K562 (cell line): ENCODE results near the gene TMPRSS7. TPM values are rescaled to one million over a fixed set of nuclear protein-coding genes. Genes with fewer than 3 reads are reported as not detected.

ENCODE experiments used
- ATAC-seq: fragments of 200-7000 bp; cut with Tn5 transposase; 3 replicates; pipeline ENCODE4 v1.9.1; 2020; ENCODE audit warnings: moderate library complexity
- BruUV-seq: library from RNA; stranded (reverse); fragments of 400-500 nt; replicated peaks from 2 replicates; lab custom pipeline; 2021; lab: Mats Ljungman, UMichigan
- CTCF ChIA-PET: fragments of 300-600 bp; formaldehyde crosslinking; extraction: SDS; loops from one replicate; lab custom pipeline; 2021; ENCODE audit warnings: low intra/inter-chr PET ratio; lab: Yijun Ruan, JAX
- POLR2A ChIA-PET: fragments of 300-600, 350-650 bp; sonication (Branson Sonifier 250); formaldehyde crosslinking; extraction: SDS; loops from one replicate; lab custom pipeline; 2021; ENCODE audit warnings: antibody characterized with exemption, inconsistent platforms; lab: Yijun Ruan, JAX
- DNase-seq, 4 experiments: peaks; one replicate each; pipeline versions ENCODE4 v3.0.0 to v3.0.0-alpha.2; 2011 to 2018; ENCODE audit warnings: low spot score in 3 of 4, mixed read lengths in 3 of 4; ENCODE audit errors: extremely low read depth in 1 of 4
- FAIRE-seq: peaks from 2 replicates; lab custom pipeline; 2011; peaks lifted over from hg19 to GRCh38; lab: Jason Lieb, UNC
- H2AFZ ChIP-seq: 2 replicates; pipeline ENCODE4 v1.6.0; 2011; ENCODE audit warnings: low read depth, low read length, control low read depth, inconsistent platforms
- H3K27ac ChIP-seq: fragments of 200-600 bp; 3 replicates; pipeline ENCODE4 v1.8.0; 2011; ENCODE audit warnings: low read depth, mild to moderate bottlenecking, control low read depth, inconsistent platforms, low read length, moderate library complexity, mixed read lengths; ENCODE audit errors: extremely low read depth
- H3K27me3 ChIP-seq, 2 experiments: fragments of 300-600 bp in 1 of 2; 2 replicates in 1 of 2; 3 replicates in 1 of 2; pipeline versions ENCODE4 v1.6.0 to v1.8.0; 2011; ENCODE audit warnings: inconsistent platforms in 2 of 2, low read length in 2 of 2, mild to moderate bottlenecking in 1 of 2, mixed read lengths in 1 of 2, moderate library complexity in 1 of 2; ENCODE audit not compliant: control insufficient read depth in 2 of 2, insufficient read depth in 2 of 2
- H3K36me3 ChIP-seq: fragments of 300-600 bp; 3 replicates; pipeline ENCODE4 v1.8.0; 2011; ENCODE audit warnings: mild to moderate bottlenecking, low read length, inconsistent platforms; ENCODE audit not compliant: control insufficient read depth, insufficient read depth
- H3K4me1 ChIP-seq, 2 experiments: fragments of 200-600 bp in 1 of 2; replicated peaks in 1 of 2; 2 replicates in 1 of 2; 3 replicates in 1 of 2; pipeline versions ENCODE4 v1.5.1 to v1.8.0; 2011; ENCODE audit warnings: inconsistent platforms in 2 of 2, low read length in 2 of 2, mild to moderate bottlenecking in 1 of 2, mixed read lengths in 1 of 2, moderate library complexity in 1 of 2; ENCODE audit not compliant: control insufficient read depth in 2 of 2, insufficient read depth in 2 of 2
- H3K4me2 ChIP-seq: 2 replicates; pipeline ENCODE4 v1.6.1; 2011; ENCODE audit warnings: low read length, control low read depth, inconsistent platforms, mixed read lengths; ENCODE audit not compliant: insufficient read depth
- H3K4me3 ChIP-seq: fragments of 200-600 bp; sonication (generic), shearing (Covaris generic); 2 replicates; pipeline ENCODE4 v1.5.1; 2016; ENCODE audit warnings: control low read depth, inconsistent platforms
- H3K79me2 ChIP-seq: fragments of 200-600 bp; 3 replicates; pipeline ENCODE4 v1.8.0; 2011; ENCODE audit warnings: low read length, inconsistent platforms; ENCODE audit not compliant: control insufficient read depth, insufficient read depth
- H3K9ac ChIP-seq, 2 experiments: 2 replicates each; pipeline versions ENCODE4 v1.6.0 to v1.6.1; 2011; ENCODE audit warnings: low read depth in 2 of 2, low read length in 2 of 2, control low read depth in 1 of 2, inconsistent platforms in 1 of 2, mild to moderate bottlenecking in 1 of 2, mixed read lengths in 1 of 2; ENCODE audit not compliant: insufficient read depth in 1 of 2
- H3K9me1 ChIP-seq: one replicate; pipeline ENCODE4 v1.6.0; 2011; ENCODE audit warnings: inconsistent platforms, mild to moderate bottlenecking, low read length, moderate library complexity; ENCODE audit not compliant: control insufficient read depth, insufficient read depth
- H3K9me3 ChIP-seq: replicated peaks from 2 replicates; pipeline ENCODE4 v1.5.1; 2011; ENCODE audit warnings: low read depth, low read length, inconsistent platforms; ENCODE audit not compliant: control insufficient read depth, insufficient read depth
- H4K20me1 ChIP-seq: replicated peaks from 2 replicates; pipeline ENCODE4 v1.6.1; 2011; ENCODE audit warnings: low read length, inconsistent platforms, mixed read lengths; ENCODE audit not compliant: control insufficient read depth, insufficient read depth
- ASH1L ChIP-seq: fragments of 450-650 bp; IDR thresholded peaks from 2 replicates; pipeline ENCODE4 v1.6.1; 2018; ENCODE audit warnings: borderline replicate concordance, mild to moderate bottlenecking, low read depth; ENCODE audit not compliant: partially characterized antibody
- HEY1 ChIP-seq: fragments of 250-450 bp; sonication (Bioruptor Pico); IDR thresholded peaks from 2 replicates; pipeline ENCODE4 v1.5.0; 2020; ENCODE audit warnings: mild to moderate bottlenecking, moderate library complexity, borderline replicate concordance
- MTF1 ChIP-seq: fragments of 250-450 bp; sonication (Bioruptor Pico); IDR thresholded peaks from 2 replicates; pipeline ENCODE4 v1.9.0; 2021; ENCODE audit warnings: moderate library complexity, mild to moderate bottlenecking, inconsistent platforms, borderline replicate concordance
- NBN ChIP-seq: fragments of 450-650 bp; IDR thresholded peaks from 2 replicates; pipeline ENCODE4 v1.6.1; 2016; ENCODE audit warnings: low read depth, mild to moderate bottlenecking
- PATZ1 ChIP-seq: fragments of 250-450 bp; sonication (Bioruptor Pico); IDR thresholded peaks from 2 replicates; pipeline ENCODE4 v1.5.0; 2020; ENCODE audit warnings: mild to moderate bottlenecking, borderline replicate concordance
- POLR2G ChIP-seq: fragments of 200-400 bp; formaldehyde crosslinking; IDR thresholded peaks from 2 replicates; pipeline ENCODE4 v1.6.1; 2017; ENCODE audit warnings: low read depth, mild to moderate bottlenecking, antibody characterized with exemption, low read length, moderate library complexity
- RCOR1 ChIP-seq, 2 experiments: IDR thresholded peaks; 2 replicates each; pipeline ENCODE4 v1.6.1; 2012; ENCODE audit warnings: low read depth in 2 of 2, low read length in 2 of 2, borderline replicate concordance in 1 of 2, improper control_type of control experiment in 1 of 2
- SRSF3 ChIP-seq: fragments of 200-400 bp; formaldehyde crosslinking; IDR thresholded peaks from 2 replicates; pipeline ENCODE4 v1.6.1; 2016; ENCODE audit warnings: mild to moderate bottlenecking, low read length, moderate library complexity; ENCODE audit not compliant: insufficient read depth
- STAT6 ChIP-seq: sonication (generic); formaldehyde crosslinking; IDR thresholded peaks from 2 replicates; pipeline ENCODE4 v1.8.1; 2023; ENCODE audit warnings: mild to moderate bottlenecking, missing genetic modification reagents
- ZNF184 ChIP-seq: sonication (generic); formaldehyde crosslinking; IDR thresholded peaks from 2 replicates; pipeline ENCODE4 v1.5.0; 2020; ENCODE audit warnings: missing genetic modification reagents
- ZNF239 ChIP-seq: fragments of 250-450 bp; sonication (Bioruptor Pico); IDR thresholded peaks from 2 replicates; pipeline ENCODE4 v1.4.0; 2020; ENCODE audit warnings: mild to moderate bottlenecking
- WGBS: fragments of 100-300 bp; shearing (Covaris generic); methylation state at CpG from one replicate; pipeline ENCODE4 v1.1.6; 2016; ENCODE audit warnings: low coverage, mixed read lengths; ENCODE audit not compliant: insufficient coverage; ENCODE audit errors: missing lambda C conversion rate; 5-methylcytosine and 5-hydroxymethylcytosine counted together
- in situ Hi-C: fragments of 300-500 bp; cut with MboI; formaldehyde crosslinking; loops from 4 replicates; pipeline ENCODE4 v1.15.0; 2018; ENCODE audit warnings: inconsistent platforms, mixed read lengths
- intact Hi-C: fragments of 100-400 bp; cut with micrococcal nuclease; formaldehyde crosslinking; loops from 2 replicates; pipeline ENCODE4 v1.14.2; 2022
- polyA plus RNA-seq, 8 experiments: library from polyadenylated mRNA; depleted of rRNA in 4 of 8; stranded (reverse) in 5 of 8; unstranded in 3 of 8; fragments of >200 nt; fragmentation: Nextera tagmentation in 2 of 8; fragmentation: Illumina TruSeq in 1 of 8; extraction: Ambion mirVana in 2 of 8; extraction: Trizol in 1 of 8; gene quantifications; 2 replicates each; pipeline versions ENCODE4 v1.2.1 to v1.2.3, GENCODE V29; 2011 to 2014; ENCODE audit warnings: inconsistent platforms in 1 of 8, missing spikeins in 1 of 8
- total RNA-seq, 7 experiments: library from RNA; depleted of rRNA in 6 of 7; stranded (reverse); fragments of >200 nt in 6 of 7; fragmentation: Illumina TruSeq in 2 of 7; extraction: Trizol in 2 of 7; gene quantifications; 2 replicates each; pipeline versions ENCODE4 v1.2.1 to v1.2.3, GENCODE V29; 2011 to 2021; ENCODE audit warnings: low replicate concordance in 1 of 7
- TF ChIP-seq, protein P1 (sequence below), 2 experiments: fragments of 200-800 bp in 1 of 2; sonication (Bioruptor generic) in 1 of 2; sonication (generic) in 1 of 2; formaldehyde crosslinking in 1 of 2; IDR thresholded peaks in 1 of 2; conservative IDR thresholded peaks in 1 of 2; 2 replicates each; pipeline versions ENCODE4 v1.5.0 to v1.6.1; 2016 to 2020; ENCODE audit warnings: missing compliant biosample characterization in 1 of 2, missing genetic modification characterization in 1 of 2, missing genetic modification reagents in 1 of 2
- TF ChIP-seq, protein P2 (sequence below): sonication (generic); formaldehyde crosslinking; IDR thresholded peaks from 2 replicates; pipeline ENCODE4 v1.8.0; 2022; ENCODE audit warnings: mild to moderate bottlenecking, low read depth, missing genetic modification reagents
- TF ChIP-seq, protein P3 (sequence below): fragments of 250-450 bp; sonication (Bioruptor Pico); IDR thresholded peaks from 2 replicates; pipeline ENCODE4 v1.9.0; 2021; ENCODE audit warnings: mild to moderate bottlenecking

Gene TMPRSS7
- total and polyA plus RNA-seq, 9 of the 15 experiments (the other 6 are each of a cell fraction or from before 2014, with no cell fraction given): not detected

GRCh38 chr3:112018712-112019111 lies 15.8 kb upstream of the TMPRSS7 start:
- H3K27ac ChIP-seq: no peak overlapping the region
- intact Hi-C loops (loop anchor here (10.0 kb wide), 1 partner anchor 124 kb away; no protein-coding TSS in a partner anchor), in situ Hi-C loops (no loop called here)
- no peaks in the 10 kb centered on the region for H3K9me3 ChIP-seq
- FAIRE-seq (no peak), ATAC-seq (no peak), DNase-seq (no peak)
- ChIA-PET CTCF (no interaction called here), POLR2A (no interaction called here)
- no peak overlapping the region for H3K4me3 ChIP-seq
- H3K36me3 ChIP-seq: no peaks in the 10 kb centered on the region
- no TSS peak for BruUV-seq
- no peaks in the 10 kb centered on the region for H3K9me1 ChIP-seq
- H2AFZ ChIP-seq: no peak overlapping the region
- no peaks in the 10 kb centered on the region for H3K4me1 ChIP-seq
- H3K4me2 ChIP-seq: no peak overlapping the region
- no peaks in the 10 kb centered on the region for H4K20me1 ChIP-seq
- WGBS: 0% methylated on average over 4 of the region's 4 CpGs
- H3K9ac ChIP-seq: no peak overlapping the region
- no peaks in the 10 kb centered on the region; a peak in 1 of 5 replicates for H3K27me3 ChIP-seq
- H3K79me2 ChIP-seq: no peaks in the 10 kb centered on the region
- TF ChIP-seq ASH1L (no peak), STAT6 (CRISPR knock-in tag) (no peak), PATZ1 (CRISPR knock-in tag) (no peak), ZNF239 (CRISPR knock-in tag) (no peak), ZNF184 (CRISPR knock-in tag) (no peak), SRSF3 (no peak), MTF1 (no peak), POLR2G (no peak), NBN (no peak), RCOR1 (IDR thresholded peaks at IDR 0.05; ENCODE audit: borderline replicate concordance in 1 of 2, low read depth in 2 of 2, low read length in 2 of 2) (no peak), HEY1 (CRISPR knock-in tag) (no peak)
- TF ChIP-seq, protein P1, sequence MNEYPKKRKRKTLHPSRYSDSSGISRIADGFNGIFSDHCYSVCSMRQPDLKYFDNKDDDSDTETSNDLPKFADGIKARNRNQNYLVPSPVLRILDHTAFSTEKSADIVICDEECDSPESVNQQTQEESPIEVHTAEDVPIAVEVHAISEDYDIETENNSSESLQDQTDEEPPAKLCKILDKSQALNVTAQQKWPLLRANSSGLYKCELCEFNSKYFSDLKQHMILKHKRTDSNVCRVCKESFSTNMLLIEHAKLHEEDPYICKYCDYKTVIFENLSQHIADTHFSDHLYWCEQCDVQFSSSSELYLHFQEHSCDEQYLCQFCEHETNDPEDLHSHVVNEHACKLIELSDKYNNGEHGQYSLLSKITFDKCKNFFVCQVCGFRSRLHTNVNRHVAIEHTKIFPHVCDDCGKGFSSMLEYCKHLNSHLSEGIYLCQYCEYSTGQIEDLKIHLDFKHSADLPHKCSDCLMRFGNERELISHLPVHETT (CRISPR knock-in tag; conservative IDR thresholded peaks at IDR 0.05 in 1 of 2, IDR thresholded peaks at IDR 0.05 in 1 of 2): no peak
- TF ChIP-seq, protein P2, sequence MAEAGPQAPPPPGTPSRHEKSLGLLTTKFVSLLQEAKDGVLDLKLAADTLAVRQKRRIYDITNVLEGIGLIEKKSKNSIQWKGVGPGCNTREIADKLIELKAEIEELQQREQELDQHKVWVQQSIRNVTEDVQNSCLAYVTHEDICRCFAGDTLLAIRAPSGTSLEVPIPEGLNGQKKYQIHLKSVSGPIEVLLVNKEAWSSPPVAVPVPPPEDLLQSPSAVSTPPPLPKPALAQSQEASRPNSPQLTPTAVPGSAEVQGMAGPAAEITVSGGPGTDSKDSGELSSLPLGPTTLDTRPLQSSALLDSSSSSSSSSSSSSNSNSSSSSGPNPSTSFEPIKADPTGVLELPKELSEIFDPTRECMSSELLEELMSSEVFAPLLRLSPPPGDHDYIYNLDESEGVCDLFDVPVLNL (CRISPR knock-in tag): no peak
- TF ChIP-seq, protein P3, sequence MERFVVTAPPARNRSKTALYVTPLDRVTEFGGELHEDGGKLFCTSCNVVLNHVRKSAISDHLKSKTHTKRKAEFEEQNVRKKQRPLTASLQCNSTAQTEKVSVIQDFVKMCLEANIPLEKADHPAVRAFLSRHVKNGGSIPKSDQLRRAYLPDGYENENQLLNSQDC (CRISPR knock-in tag): no peak
